SK-N-SH (cell line): ENCODE data around the gene EXOC4. TPM values are rescaled to one million over a fixed set of nuclear protein-coding genes. Genes with fewer than 3 reads are reported as not detected.

Experiments used
- CTCF ChIA-PET: fragments of 300-600, 350-600 bp; formaldehyde crosslinking; extraction: SDS; loops from one replicate; lab custom pipeline; 2021; lab: Yijun Ruan, JAX
- POLR2A ChIA-PET: fragments of 350-600 bp; sonication (Branson Sonifier 250); formaldehyde crosslinking; extraction: SDS; loops from one replicate; lab custom pipeline; 2020; ENCODE audit warnings: antibody characterized with exemption, inconsistent platforms; lab: Yijun Ruan, JAX
- DNase-seq: peaks from one replicate; pipeline ENCODE4 v3.0.0; 2012
- H2AFZ ChIP-seq: fragments of 200-600 bp; sonication (generic); 2 replicates; pipeline ENCODE4 v1.8.1; 2016; ENCODE audit warnings: antibody characterized with exemption, mild to moderate bottlenecking, low read depth
- H3F3A ChIP-seq: fragments of 200-600 bp; sonication (generic); replicated peaks from 2 replicates; pipeline ENCODE3; 2016; ENCODE audit warnings: antibody characterized with exemption, mild to moderate bottlenecking; ENCODE audit not compliant: insufficient read depth
- H3K27ac ChIP-seq, 2 experiments: fragments of 200-500 bp in 1 of 2; fragments of 200-600 bp in 1 of 2; sonication (Bioruptor generic) in 1 of 2; sonication (generic), shearing (Covaris generic) in 1 of 2; 2 replicates each; pipeline versions ENCODE4 v1.5.1 to v1.6.1; 2014 to 2016; ENCODE audit warnings: low read depth in 2 of 2, inconsistent platforms in 1 of 2, low read length in 1 of 2, mild to moderate bottlenecking in 1 of 2, mixed read lengths in 1 of 2
- H3K27me3 ChIP-seq: fragments of 200-600 bp; sonication (generic), shearing (Covaris generic); 2 replicates; pipeline ENCODE4 v1.6.1; 2016; ENCODE audit warnings: mixed run types; ENCODE audit not compliant: insufficient read depth
- H3K36me3 ChIP-seq, 2 experiments: fragments of 200-500 bp in 1 of 2; fragments of 200-600 bp in 1 of 2; sonication (Bioruptor generic) in 1 of 2; sonication (generic) in 1 of 2; replicated peaks in 1 of 2; 2 replicates each; pipeline versions ENCODE3 to v1.5.1; 2014 to 2016; ENCODE audit warnings: low read length in 1 of 2, mild to moderate bottlenecking in 1 of 2; ENCODE audit not compliant: insufficient read depth in 2 of 2, control insufficient read depth in 1 of 2
- H3K4me1 ChIP-seq, 2 experiments: fragments of 200-500 bp in 1 of 2; fragments of 200-600 bp in 1 of 2; sonication (Bioruptor generic) in 1 of 2; sonication (generic), shearing (Covaris generic) in 1 of 2; 2 replicates each; pipeline versions ENCODE4 v1.5.1 to v1.6.1; 2014 to 2016; ENCODE audit warnings: low read depth in 1 of 2, low read length in 1 of 2, mixed run types in 1 of 2; ENCODE audit not compliant: insufficient read depth in 2 of 2, control insufficient read depth in 1 of 2
- H3K4me2 ChIP-seq: fragments of 200-600 bp; sonication (generic), shearing (Covaris generic); 2 replicates; pipeline ENCODE4 v1.6.1; 2017; ENCODE audit warnings: mixed run types
- H3K4me3 ChIP-seq, 2 experiments: fragments of 200-500 bp in 1 of 2; fragments of 200-600 bp in 1 of 2; sonication (Bioruptor generic) in 1 of 2; sonication (generic), shearing (Covaris generic) in 1 of 2; 2 replicates each; pipeline versions ENCODE4 v1.5.1 to v1.8.1; 2014 to 2016; ENCODE audit warnings: low read depth in 2 of 2, inconsistent platforms in 1 of 2, low read length in 1 of 2, mild to moderate bottlenecking in 1 of 2, mixed read lengths in 1 of 2, moderate library complexity in 1 of 2
- H3K79me2 ChIP-seq: fragments of 200-600 bp; sonication (generic); 2 replicates; pipeline ENCODE4 v1.8.1; 2017; ENCODE audit warnings: mild to moderate bottlenecking; ENCODE audit not compliant: insufficient read depth
- H3K9ac ChIP-seq: fragments of 200-600 bp; sonication (generic); 2 replicates; pipeline ENCODE4 v1.6.1; 2017; ENCODE audit warnings: mixed run types
- H3K9me2 ChIP-seq: fragments of 200-600 bp; sonication (generic); 2 replicates; pipeline ENCODE4 v1.6.1; 2017; ENCODE audit warnings: mixed run types
- H3K9me3 ChIP-seq: fragments of 200-600 bp; sonication (generic); 2 replicates; pipeline ENCODE4 v1.6.1; 2017; ENCODE audit warnings: mixed run types, mild to moderate bottlenecking, moderate library complexity
- H4K20me1 ChIP-seq: fragments of 200-600 bp; sonication (generic); 2 replicates; pipeline ENCODE4 v1.6.1; 2017; ENCODE audit warnings: mild to moderate bottlenecking, mixed run types; ENCODE audit not compliant: insufficient read depth
- ELF1 ChIP-seq: IDR thresholded peaks from 2 replicates; pipeline ENCODE4 v1.4.0; 2012
- FOXJ3 ChIP-seq: sonication (generic); formaldehyde crosslinking; IDR thresholded peaks from 2 replicates; pipeline ENCODE4 v1.5.1; 2020; ENCODE audit warnings: mild to moderate bottlenecking, missing genetic modification reagents
- FOXM1 ChIP-seq: IDR thresholded peaks from 2 replicates; pipeline ENCODE4 v1.4.0; 2012; ENCODE audit warnings: low read depth, mild to moderate bottlenecking
- GABPA ChIP-seq: IDR thresholded peaks from 2 replicates; pipeline ENCODE4 v1.4.0; 2012; ENCODE audit warnings: low read depth, mild to moderate bottlenecking
- JUND ChIP-seq: IDR thresholded peaks from 2 replicates; pipeline ENCODE4 v1.4.0; 2012
- MXI1 ChIP-seq: IDR thresholded peaks from 2 replicates; pipeline ENCODE4 v1.6.1; 2012; ENCODE audit warnings: mild to moderate bottlenecking, low read depth, low read length, improper control_type of control experiment
- RCOR1 ChIP-seq: fragments of 150-350 bp; IDR thresholded peaks from 2 replicates; pipeline ENCODE4 v1.6.1; 2017; ENCODE audit warnings: antibody characterized with exemption, low read length
- TAF1 ChIP-seq: IDR thresholded peaks from 2 replicates; pipeline ENCODE4 v1.6.1; 2012; ENCODE audit warnings: low read depth, mild to moderate bottlenecking, low read length, moderate library complexity, borderline replicate concordance
- TCF12 ChIP-seq: IDR thresholded peaks from 2 replicates; pipeline ENCODE4 v1.4.0; 2012
- YY1 ChIP-seq: IDR thresholded peaks from 2 replicates; pipeline ENCODE4 v1.4.0; 2012; ENCODE audit warnings: low read depth, mild to moderate bottlenecking
- WGBS: methylation state at CpG from one replicate; pipeline ENCODE4 v1.1.6; 2017; ENCODE audit warnings: low lambda C conversion rate; 5-methylcytosine and 5-hydroxymethylcytosine counted together
- polyA plus RNA-seq, 3 experiments: library from polyadenylated mRNA; depleted of rRNA; stranded (reverse); fragments of >200 nt; gene quantifications; 2 replicates each; pipeline ENCODE4 v1.2.3, GENCODE V29; 2012
- TF ChIP-seq, protein P1 (sequence below): IDR thresholded peaks from 2 replicates; pipeline ENCODE4 v1.4.0; 2012; ENCODE audit warnings: low read depth, borderline replicate concordance
- TF ChIP-seq, protein P2 (sequence below): fragments of 150-350 bp; IDR thresholded peaks from 2 replicates; pipeline ENCODE4 v1.6.1; 2017; ENCODE audit warnings: antibody characterized with exemption, low read length, low read depth, borderline replicate concordance
- TF ChIP-seq, protein P3 (sequence below): fragments of 200-600 bp; sonication (generic); IDR thresholded peaks from 2 replicates; pipeline ENCODE4 v1.6.1; 2017; ENCODE audit warnings: antibody characterized with exemption, mild to moderate bottlenecking, moderate library complexity
- TF ChIP-seq, protein P4 (sequence below): IDR thresholded peaks from 2 replicates; pipeline ENCODE4 v1.4.0; 2012; ENCODE audit warnings: low read depth
- TF ChIP-seq, protein P5 (sequence below): fragments of 150-350 bp; IDR thresholded peaks from 2 replicates; pipeline ENCODE4 v1.6.1; 2016; ENCODE audit warnings: mild to moderate bottlenecking, low read depth, low read length

EXOC4 gene
- polyA plus RNA-seq, 1 of the 3 experiments (the other 2 are of a cell fraction), result 37.3 TPM

DNA sequence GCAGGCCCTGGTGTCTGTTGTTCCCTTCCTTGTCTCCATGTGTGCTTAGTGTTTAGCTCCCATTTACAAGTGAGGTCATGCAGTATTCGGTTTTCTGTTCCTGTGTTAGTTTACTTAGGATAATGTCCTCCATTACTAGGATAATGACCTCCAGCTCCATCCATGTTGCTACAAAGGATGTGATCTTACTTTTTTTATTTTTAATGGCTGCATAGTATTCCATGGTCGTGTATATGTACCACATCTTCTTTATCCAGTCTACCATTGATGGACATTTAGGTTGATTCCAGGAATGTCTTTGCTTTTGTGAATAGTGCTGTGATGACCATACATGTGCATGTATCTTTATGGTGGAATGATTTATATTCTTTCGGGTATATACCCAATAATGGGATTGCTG lies 333.4 kb downstream of the EXOC4 start:
- 87% methylated on average over 3 of the region's 3 CpGs for WGBS
- H3F3A ChIP-seq, result peaks cover 5% of the 10 kb centered on the region
- H3K4me2 ChIP-seq, result no peak overlapping the region
- no peaks in the 10 kb centered on the region for H4K20me1 ChIP-seq
- H3K36me3 ChIP-seq, result no peaks in the 10 kb centered on the region
- ChIA-PET CTCF (interaction anchor here (0.6 to 1.8 kb wide), 3 partner anchors 9 to 55 kb away, joined by 3 to 4 read pairs (median 3); no protein-coding TSS in a partner anchor), POLR2A (no interaction called here)
- H3K4me1 ChIP-seq, result peaks cover 3 to 14% of the 10 kb centered on the region in 2 experiments; a peak in 2 of 4 replicates
- TF ChIP-seq TAF1, result no peak
- TF ChIP-seq GABPA, result no peak
- TF ChIP-seq JUND, result no peak
- no peak for TF ChIP-seq FOXJ3 (CRISPR knock-in tag)
- TF ChIP-seq, protein P1, sequence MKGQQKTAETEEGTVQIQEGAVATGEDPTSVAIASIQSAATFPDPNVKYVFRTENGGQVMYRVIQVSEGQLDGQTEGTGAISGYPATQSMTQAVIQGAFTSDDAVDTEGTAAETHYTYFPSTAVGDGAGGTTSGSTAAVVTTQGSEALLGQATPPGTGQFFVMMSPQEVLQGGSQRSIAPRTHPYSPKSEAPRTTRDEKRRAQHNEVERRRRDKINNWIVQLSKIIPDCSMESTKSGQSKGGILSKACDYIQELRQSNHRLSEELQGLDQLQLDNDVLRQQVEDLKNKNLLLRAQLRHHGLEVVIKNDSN, result no peak
- TF ChIP-seq, protein P2, sequence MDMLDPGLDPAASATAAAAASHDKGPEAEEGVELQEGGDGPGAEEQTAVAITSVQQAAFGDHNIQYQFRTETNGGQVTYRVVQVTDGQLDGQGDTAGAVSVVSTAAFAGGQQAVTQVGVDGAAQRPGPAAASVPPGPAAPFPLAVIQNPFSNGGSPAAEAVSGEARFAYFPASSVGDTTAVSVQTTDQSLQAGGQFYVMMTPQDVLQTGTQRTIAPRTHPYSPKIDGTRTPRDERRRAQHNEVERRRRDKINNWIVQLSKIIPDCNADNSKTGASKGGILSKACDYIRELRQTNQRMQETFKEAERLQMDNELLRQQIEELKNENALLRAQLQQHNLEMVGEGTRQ, result no peak
- no peak for TF ChIP-seq TCF12
- TF ChIP-seq, protein P3, sequence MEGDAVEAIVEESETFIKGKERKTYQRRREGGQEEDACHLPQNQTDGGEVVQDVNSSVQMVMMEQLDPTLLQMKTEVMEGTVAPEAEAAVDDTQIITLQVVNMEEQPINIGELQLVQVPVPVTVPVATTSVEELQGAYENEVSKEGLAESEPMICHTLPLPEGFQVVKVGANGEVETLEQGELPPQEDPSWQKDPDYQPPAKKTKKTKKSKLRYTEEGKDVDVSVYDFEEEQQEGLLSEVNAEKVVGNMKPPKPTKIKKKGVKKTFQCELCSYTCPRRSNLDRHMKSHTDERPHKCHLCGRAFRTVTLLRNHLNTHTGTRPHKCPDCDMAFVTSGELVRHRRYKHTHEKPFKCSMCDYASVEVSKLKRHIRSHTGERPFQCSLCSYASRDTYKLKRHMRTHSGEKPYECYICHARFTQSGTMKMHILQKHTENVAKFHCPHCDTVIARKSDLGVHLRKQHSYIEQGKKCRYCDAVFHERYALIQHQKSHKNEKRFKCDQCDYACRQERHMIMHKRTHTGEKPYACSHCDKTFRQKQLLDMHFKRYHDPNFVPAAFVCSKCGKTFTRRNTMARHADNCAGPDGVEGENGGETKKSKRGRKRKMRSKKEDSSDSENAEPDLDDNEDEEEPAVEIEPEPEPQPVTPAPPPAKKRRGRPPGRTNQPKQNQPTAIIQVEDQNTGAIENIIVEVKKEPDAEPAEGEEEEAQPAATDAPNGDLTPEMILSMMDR, result no peak
- TF ChIP-seq, protein P4, sequence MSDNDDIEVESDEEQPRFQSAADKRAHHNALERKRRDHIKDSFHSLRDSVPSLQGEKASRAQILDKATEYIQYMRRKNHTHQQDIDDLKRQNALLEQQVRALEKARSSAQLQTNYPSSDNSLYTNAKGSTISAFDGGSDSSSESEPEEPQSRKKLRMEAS, result no peak
- TF ChIP-seq FOXM1, result no peak
- TF ChIP-seq ELF1, result no peak
- no peak for TF ChIP-seq YY1
- no peak for TF ChIP-seq RCOR1
- TF ChIP-seq, protein P5, sequence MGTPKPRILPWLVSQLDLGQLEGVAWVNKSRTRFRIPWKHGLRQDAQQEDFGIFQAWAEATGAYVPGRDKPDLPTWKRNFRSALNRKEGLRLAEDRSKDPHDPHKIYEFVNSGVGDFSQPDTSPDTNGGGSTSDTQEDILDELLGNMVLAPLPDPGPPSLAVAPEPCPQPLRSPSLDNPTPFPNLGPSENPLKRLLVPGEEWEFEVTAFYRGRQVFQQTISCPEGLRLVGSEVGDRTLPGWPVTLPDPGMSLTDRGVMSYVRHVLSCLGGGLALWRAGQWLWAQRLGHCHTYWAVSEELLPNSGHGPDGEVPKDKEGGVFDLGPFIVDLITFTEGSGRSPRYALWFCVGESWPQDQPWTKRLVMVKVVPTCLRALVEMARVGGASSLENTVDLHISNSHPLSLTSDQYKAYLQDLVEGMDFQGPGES, result no peak
- H3K79me2 ChIP-seq, result no peaks in the 10 kb centered on the region
- no peak overlapping the region for H3K27ac ChIP-seq
- H3K9ac ChIP-seq, result no peak overlapping the region
- H2AFZ ChIP-seq, result no peak overlapping the region
- no peaks in the 10 kb centered on the region for H3K9me3 ChIP-seq
- no peak for DNase-seq
- no peaks in the 10 kb centered on the region for H3K27me3 ChIP-seq
- H3K9me2 ChIP-seq, result no peaks in the 10 kb centered on the region
- H3K4me3 ChIP-seq, result no peak overlapping the region

DNA sequence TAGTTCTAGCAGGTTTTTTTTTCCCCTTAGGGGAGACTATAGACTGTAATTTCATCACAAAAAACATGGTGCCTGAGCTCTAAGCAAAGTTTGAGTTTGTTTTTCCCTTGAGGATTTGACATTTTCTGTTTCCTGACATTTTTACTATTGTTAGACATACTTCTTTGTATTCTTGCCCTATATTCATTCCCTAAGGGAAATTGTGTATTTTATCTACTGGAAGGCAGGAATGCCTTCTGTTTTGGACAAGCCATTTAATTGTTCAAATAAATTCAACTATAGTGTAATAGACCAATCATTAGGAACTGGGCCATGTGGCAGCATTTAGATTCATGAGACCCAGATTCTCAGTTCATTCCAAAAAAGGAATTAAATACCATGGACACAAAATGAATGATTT lies 335.0 kb downstream of the EXOC4 start:
- ChIA-PET POLR2A (no interaction called here), CTCF (interaction anchor here (1.1 to 2.1 kb wide), 4 partner anchors 9 to 208 kb away, joined by 3 to 9 read pairs (median 4); no protein-coding TSS in a partner anchor)

More for the DNA sequence above, 335.0 kb downstream of the EXOC4 start:
- Histone ChIP-seq H3K79me2 (no peaks in the 10 kb centered on the region), H3K36me3 (no peaks in the 10 kb centered on the region), H3K27me3 (no peaks in the 10 kb centered on the region), H2AFZ (no peak overlapping the region), H3K9me2 (no peaks in the 10 kb centered on the region), H3K4me1 (peaks cover 3 to 7% of the 10 kb centered on the region in 2 experiments; a peak in 2 of 4 replicates), H3F3A (peaks cover 3% of the 10 kb centered on the region), H3K27ac (peak overlapping the region in 1 of 2 experiments; percentile 56; a peak in 1 of 4 replicates)
- no peak for DNase-seq
- TF ChIP-seq, protein P2, result no peak
- TF ChIP-seq MXI1, result 0 out of 2 replicates have a peak, but pooled peaks have one; percentile 38
- peak; percentile 43; the same call in 1 of the 2 replicates for TF ChIP-seq RCOR1
- TF ChIP-seq, all 33 proteins: peak for 2
- H3K4me3 ChIP-seq, result no peak overlapping the region
- no peaks in the 10 kb centered on the region for H3K9me3 ChIP-seq
- H3K9ac ChIP-seq, result no peak overlapping the region
- no peaks in the 10 kb centered on the region for H4K20me1 ChIP-seq
- H3K4me2 ChIP-seq, result no peak overlapping the region
